HCT116 (cell line): ENCODE measurements around the gene OAT. TPM values are rescaled to one million over a fixed set of nuclear protein-coding genes. Genes with fewer than 3 reads are reported as not detected.

Experiments used
- ATAC-seq: fragments of 200-7000 bp; cut with Tn5 transposase; 2 replicates; pipeline ENCODE4 v1.9.1; 2020; ENCODE audit warnings: mild to moderate bottlenecking, moderate library complexity
- BruUV-seq: library from RNA; stranded (reverse); fragments of 400-500 nt; replicated peaks from 2 replicates; lab custom pipeline; 2021; lab: Mats Ljungman, UMichigan
- CTCF ChIA-PET: fragments of 300-600 bp; sonication (Branson Sonifier 250); formaldehyde crosslinking; loops from one replicate; lab custom pipeline; 2021; ENCODE audit warnings: antibody characterized with exemption; lab: Charles Lee
- POLR2A ChIA-PET: fragments of 300-600, 350-600 bp; sonication (Branson Sonifier 250); formaldehyde crosslinking; loops from one replicate; lab custom pipeline; 2021; ENCODE audit warnings: antibody characterized with exemption; lab: Charles Lee
- RAD21 ChIA-PET, 2 experiments: fragments of 300-600 bp; sonication (Branson Sonifier 250); formaldehyde crosslinking; loops; one replicate each; lab custom pipeline; 2023; ENCODE audit warnings: low total read pairs in 2 of 2; ENCODE audit not compliant: uncharacterized antibody in 2 of 2, unreplicated experiment in 2 of 2, low non-redundant PET in 1 of 2; lab: Charles Lee
- DNase-seq: peaks from one replicate; pipeline ENCODE4 v3.0.0-alpha.2; 2010; ENCODE audit warnings: low read depth, low spot score
- H2AFZ ChIP-seq: fragments of 200-600 bp; shearing (Covaris generic), sonication (generic); 2 replicates; pipeline ENCODE4 v1.6.1; 2017; ENCODE audit warnings: low read depth, mixed run types, mixed read lengths, antibody characterized with exemption, low read length; ENCODE audit not compliant: poor library complexity, severe bottlenecking
- H3K27ac ChIP-seq: 2 replicates; pipeline ENCODE4 v1.5.1; 2012; ENCODE audit warnings: low read depth, low read length
- H3K27me3 ChIP-seq: fragments of 200-600 bp; sonication (generic); 2 replicates; pipeline ENCODE4 v1.6.1; 2016; ENCODE audit warnings: mixed run types, low read length, mixed read lengths; ENCODE audit not compliant: insufficient read depth
- H3K36me3 ChIP-seq, 2 experiments: fragments of 200-500 bp in 1 of 2; fragments of 200-600 bp in 1 of 2; sonication (Bioruptor generic) in 1 of 2; sonication (generic) in 1 of 2; 2 replicates each; pipeline versions ENCODE4 v1.5.1 to v1.6.1; 2014 to 2016; ENCODE audit warnings: low read length in 2 of 2, inconsistent platforms in 1 of 2, mixed read lengths in 1 of 2, mixed run types in 1 of 2; ENCODE audit not compliant: insufficient read depth in 2 of 2, control insufficient read depth in 1 of 2
- H3K4me1 ChIP-seq, 2 experiments: fragments of 200-600 bp in 1 of 2; sonication (generic) in 1 of 2; 2 replicates each; pipeline versions ENCODE4 v1.5.1 to v1.6.1; 2012 to 2017; ENCODE audit warnings: low read length in 2 of 2, inconsistent platforms in 1 of 2, mild to moderate bottlenecking in 1 of 2, mixed read lengths in 1 of 2, mixed run types in 1 of 2, moderate library complexity in 1 of 2; ENCODE audit not compliant: insufficient read depth in 2 of 2, control insufficient read depth in 1 of 2
- H3K4me2 ChIP-seq: fragments of 200-600 bp; sonication (generic); 2 replicates; pipeline ENCODE4 v1.6.1; 2017; ENCODE audit warnings: mixed run types, low read length, mixed read lengths
- H3K4me3 ChIP-seq, 2 experiments: fragments of 200-600 bp in 1 of 2; sonication (generic) in 1 of 2; replicated peaks in 1 of 2; 2 replicates each; pipeline ENCODE4 v1.5.1; 2011 to 2016; ENCODE audit warnings: low read length in 2 of 2, control low read depth in 1 of 2, low read depth in 1 of 2, mild to moderate bottlenecking in 1 of 2, mixed read lengths in 1 of 2, mixed run types in 1 of 2
- H3K79me2 ChIP-seq: fragments of 200-600 bp; sonication (generic); 2 replicates; pipeline ENCODE4 v1.6.1; 2017; ENCODE audit warnings: mild to moderate bottlenecking, mixed run types, low read length, moderate library complexity, mixed read lengths; ENCODE audit not compliant: insufficient read depth
- H3K9ac ChIP-seq: fragments of 200-600 bp; sonication (generic); 2 replicates; pipeline ENCODE4 v1.6.1; 2016; ENCODE audit warnings: low read length, mixed read lengths
- H3K9me2 ChIP-seq: fragments of 200-600 bp; sonication (generic), shearing (Covaris generic); 2 replicates; pipeline ENCODE4 v1.6.1; 2017; ENCODE audit warnings: mixed run types, mild to moderate bottlenecking, moderate library complexity; ENCODE audit not compliant: insufficient read depth
- H3K9me3 ChIP-seq, 2 experiments: fragments of 200-500 bp in 1 of 2; fragments of 200-600 bp in 1 of 2; sonication (Bioruptor generic) in 1 of 2; sonication (generic) in 1 of 2; 2 replicates each; pipeline ENCODE4 v1.6.1; 2014 to 2017; ENCODE audit warnings: low read length in 2 of 2, mixed read lengths in 2 of 2, inconsistent platforms in 1 of 2, low read depth in 1 of 2, mild to moderate bottlenecking in 1 of 2, mixed run types in 1 of 2, moderate library complexity in 1 of 2; ENCODE audit not compliant: control insufficient read depth in 1 of 2, insufficient read depth in 1 of 2
- H4K20me1 ChIP-seq: fragments of 200-600 bp; sonication (generic), shearing (Covaris generic); 2 replicates; pipeline ENCODE4 v1.6.1; 2017; ENCODE audit warnings: mixed run types, mild to moderate bottlenecking, moderate library complexity; ENCODE audit not compliant: insufficient read depth
- ATF3 ChIP-seq: IDR thresholded peaks from 2 replicates; pipeline ENCODE4 v1.6.1; 2012
- CTCF ChIP-seq, 3 experiments: fragments of 200-600 bp in 1 of 3; sonication (generic) in 1 of 3; IDR thresholded peaks in 2 of 3; conservative IDR thresholded peaks in 1 of 3; 2 replicates each; pipeline ENCODE4 v1.5.1; 2012 to 2017; ENCODE audit warnings: low read depth in 2 of 3, low read length in 2 of 3, antibody characterized with exemption in 1 of 3, borderline replicate concordance in 1 of 3, control low read depth in 1 of 3, mild to moderate bottlenecking in 1 of 3, mixed read lengths in 1 of 3, mixed run types in 1 of 3, moderate library complexity in 1 of 3; ENCODE audit not compliant: insufficient read depth in 1 of 3
- EGR1 ChIP-seq: IDR thresholded peaks from 2 replicates; pipeline ENCODE4 v1.6.1; 2012; ENCODE audit warnings: low read depth
- ELF1 ChIP-seq: IDR thresholded peaks from 2 replicates; pipeline ENCODE4 v1.6.1; 2012; ENCODE audit warnings: low read depth, borderline replicate concordance
- EZH2 ChIP-seq: fragments of 200-600 bp; sonication (generic); IDR thresholded peaks from 2 replicates; pipeline ENCODE4 v1.6.1; 2017; ENCODE audit warnings: antibody characterized with exemption, mixed run types
- EZH2phosphoT487 ChIP-seq: fragments of 200-600 bp; IDR thresholded peaks from 2 replicates; pipeline ENCODE4 v1.6.1; 2018; ENCODE audit warnings: antibody characterized with exemption, borderline replicate concordance
- JUND ChIP-seq: IDR thresholded peaks from 2 replicates; pipeline ENCODE4 v1.6.1; 2012
- POLR2A ChIP-seq: IDR thresholded peaks from 2 replicates; pipeline ENCODE4 v1.7.0; 2011; ENCODE audit warnings: borderline replicate concordance; ENCODE audit not compliant: insufficient read depth, insufficient read length; ENCODE audit errors: extremely low read depth
- POLR2AphosphoS5 ChIP-seq: IDR thresholded peaks from 2 replicates; pipeline ENCODE4 v1.6.1; 2011; ENCODE audit warnings: mild to moderate bottlenecking, low read depth, low read length, moderate library complexity
- RAD21 ChIP-seq: IDR thresholded peaks from 2 replicates; pipeline ENCODE4 v1.6.1; 2012; ENCODE audit warnings: low read depth, mild to moderate bottlenecking
- SIN3A ChIP-seq: IDR thresholded peaks from 2 replicates; pipeline ENCODE4 v1.6.1; 2012; ENCODE audit warnings: low read depth
- TCF7L2 ChIP-seq: IDR thresholded peaks from 2 replicates; pipeline ENCODE4 v1.7.0; 2011; ENCODE audit warnings: borderline replicate concordance, inconsistent platforms; ENCODE audit not compliant: insufficient read depth, insufficient read length; ENCODE audit errors: extremely low read depth
- YY1 ChIP-seq: IDR thresholded peaks from 2 replicates; pipeline ENCODE4 v1.6.1; 2011; ENCODE audit warnings: low read length, low read depth, moderate library complexity, mild to moderate bottlenecking; ENCODE audit not compliant: insufficient replicate concordance; ENCODE audit errors: extremely low read depth
- ZFX ChIP-seq: fragments of 450-650 bp; IDR thresholded peaks from 2 replicates; pipeline ENCODE4 v1.6.1; 2017
- intact Hi-C: fragments of 100-400 bp; cut with micrococcal nuclease; formaldehyde crosslinking; loops from 2 replicates; pipeline ENCODE4 v1.10.0; 2022
- total RNA-seq: library from RNA; stranded (reverse); gene quantifications from one replicate; pipeline ENCODE4 v1.2.1, GENCODE V29; 2021; ENCODE audit not compliant: unreplicated experiment

The OAT gene
- total RNA-seq, 1 experiment from 2014 or later, result 133 TPM

- Histone ChIP-seq H3K27ac (no peak overlapping the region), H3K36me3 (peaks cover 1 to 3% of the 10 kb centered on the region in 2 experiments; a peak in 2 of 4 replicates), H3K9me3 (no peaks in the 10 kb centered on the region), H3K79me2 (peaks cover 60% of the 10 kb centered on the region), H2AFZ (no peak overlapping the region), H3K9ac (no peak overlapping the region), H3K9me2 (no peaks in the 10 kb centered on the region), H3K27me3 (no peaks in the 10 kb centered on the region), H4K20me1 (0 out of 2 replicates have a peak, but pooled peaks cover 5% of the 10 kb centered on the region), H3K4me3 (no peak overlapping the region), H3K4me1 (peaks cover 5 to 9% of the 10 kb centered on the region in 2 experiments; a peak in 3 of 4 replicates), H3K4me2 (no peak overlapping the region)
- CTCF ChIA-PET, result interaction anchor here (1.0 to 2.1 kb wide), 3 partner anchors 10 to 418 kb away, joined by 3 to 19 read pairs (median 6); no protein-coding TSS in a partner anchor
- RAD21 ChIA-PET, result no interaction called here
- TF ChIP-seq POLR2AphosphoS5 (no peak), EZH2 (no peak)
- DNase-seq (no peak), ATAC-seq (no peak)
- POLR2A ChIA-PET, result interaction anchor here (1.4 kb wide), 1 partner anchor 11 kb away, joined by 4 read pairs; no protein-coding TSS in a partner anchor
- BruUV-seq, result no TSS peak
- intact Hi-C loops, result no loop called here
These were observed 4.6 kb downstream of the OAT start for GRCh38 chr10:124414076-124414475.

- Histone ChIP-seq H2AFZ (no peak overlapping the region), H3K27ac (no peak overlapping the region), H3K9me2 (no peaks in the 10 kb centered on the region), H3K4me2 (no peak overlapping the region), H3K4me1 (no peaks in the 10 kb centered on the region), H3K9me3 (no peaks in the 10 kb centered on the region), H3K27me3 (no peaks in the 10 kb centered on the region), H3K4me3 (no peak overlapping the region), H4K20me1 (no peaks in the 10 kb centered on the region), H3K36me3 (peaks cover 23 to 29% of the 10 kb centered on the region in 2 experiments; a peak in 3 of 4 replicates), H3K9ac (no peak overlapping the region), H3K79me2 (peaks cover 24% of the 10 kb centered on the region)
- ChIA-PET RAD21 (no interaction called here), CTCF (no interaction called here), POLR2A (interaction anchor here (2.4 kb wide), 1 partner anchor 10 kb away, joined by 8 read pairs; no protein-coding TSS in a partner anchor)
- ATAC-seq (no peak), DNase-seq (no peak)
- no TSS peak for BruUV-seq
- intact Hi-C loops, result no loop called here
- TF ChIP-seq EZH2phosphoT487 (no peak), JUND (no peak), SIN3A (no peak), YY1 (no peak), EGR1 (no peak), ATF3 (no peak), POLR2A (no peak), ELF1 (no peak), CTCF (IDR thresholded peaks at IDR 0.05 in 2 of 3, conservative IDR thresholded peaks at IDR 0.05 in 1 of 3; ENCODE audit: borderline replicate concordance in 1 of 3, insufficient read depth in 1 of 3, low read depth in 2 of 3, low read length in 2 of 3) (no peak), EZH2 (no peak), ZFX (no peak), RAD21 (no peak), TCF7L2 (no peak)
These were observed 9.0 kb downstream of the OAT start for GRCh38 chr10:124409696-124410095.
